ENCODE measurements around the gene IDUA.

Gene IDUA

DNA sequence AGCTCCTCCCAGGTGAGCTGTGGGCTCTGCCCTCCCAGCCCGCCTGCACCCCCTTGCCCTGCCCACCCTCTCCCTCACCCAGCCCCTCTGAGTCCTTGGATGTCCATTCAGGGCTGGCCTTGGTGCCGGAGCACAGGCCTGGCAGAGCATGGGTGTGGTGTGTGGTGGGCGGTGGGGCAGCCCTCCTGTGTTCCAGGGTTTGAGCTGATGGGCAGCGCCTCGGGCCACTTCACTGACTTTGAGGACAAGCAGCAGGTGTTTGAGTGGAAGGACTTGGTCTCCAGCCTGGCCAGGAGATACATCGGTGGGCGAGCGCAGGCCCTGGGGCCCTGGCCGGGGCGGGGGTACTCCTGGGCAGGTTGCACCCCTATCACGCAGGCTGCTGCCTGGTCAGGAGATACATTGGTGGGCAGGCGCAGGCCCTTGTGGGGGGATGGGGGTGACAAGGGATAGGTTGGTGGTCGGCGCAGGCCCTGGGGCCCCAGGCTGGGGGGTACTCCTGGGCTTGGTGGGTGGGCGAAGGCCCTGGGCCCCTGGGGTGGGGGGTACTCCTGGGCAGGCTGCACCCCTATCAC, 13.9 kb downstream of the IDUA start:
- no peak for DNase-seq (ENCODE audit: low read depth in 2 of 2)

DNA sequence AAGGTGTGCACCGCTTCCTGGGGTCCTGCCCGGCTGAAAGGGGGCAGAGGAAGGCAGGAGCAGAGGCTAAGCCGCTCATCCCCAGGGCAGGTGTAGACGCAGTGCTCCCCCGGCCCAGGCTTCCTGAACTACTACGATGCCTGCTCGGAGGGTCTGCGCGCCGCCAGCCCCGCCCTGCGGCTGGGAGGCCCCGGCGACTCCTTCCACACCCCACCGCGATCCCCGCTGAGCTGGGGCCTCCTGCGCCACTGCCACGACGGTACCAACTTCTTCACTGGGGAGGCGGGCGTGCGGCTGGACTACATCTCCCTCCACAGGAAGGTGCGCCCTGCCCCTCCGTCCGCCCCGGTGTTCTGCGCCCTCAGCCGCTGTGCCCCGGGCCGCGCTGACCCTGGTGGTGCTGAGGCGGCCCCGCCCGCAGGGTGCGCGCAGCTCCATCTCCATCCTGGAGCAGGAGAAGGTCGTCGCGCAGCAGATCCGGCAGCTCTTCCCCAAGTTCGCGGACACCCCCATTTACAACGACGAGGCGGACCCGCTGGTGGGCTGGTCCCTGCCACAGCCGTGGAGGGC, 14.8 kb downstream of the IDUA start:
- no peak for DNase-seq (ENCODE audit: low read depth in 2 of 2)

DNA sequence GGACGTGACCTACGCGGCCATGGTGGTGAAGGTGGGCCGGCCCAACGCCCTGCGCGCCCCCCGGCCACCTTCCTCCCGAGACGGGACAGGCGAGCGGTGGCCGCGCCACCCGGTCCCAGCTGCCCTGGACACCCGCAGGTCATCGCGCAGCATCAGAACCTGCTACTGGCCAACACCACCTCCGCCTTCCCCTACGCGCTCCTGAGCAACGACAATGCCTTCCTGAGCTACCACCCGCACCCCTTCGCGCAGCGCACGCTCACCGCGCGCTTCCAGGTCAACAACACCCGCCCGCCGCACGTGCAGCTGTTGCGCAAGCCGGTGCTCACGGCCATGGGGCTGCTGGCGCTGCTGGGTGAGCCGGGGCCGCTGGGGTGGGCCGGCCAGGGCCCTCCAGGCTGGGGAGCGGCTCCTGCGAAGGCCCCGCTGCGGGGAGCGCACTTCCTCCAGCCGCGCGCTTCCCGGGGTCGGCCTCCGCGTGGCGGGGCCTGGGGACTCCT, 15.3 kb downstream of the IDUA start:
- no peak for DNase-seq (ENCODE audit: low read depth in 2 of 2)

DNA sequence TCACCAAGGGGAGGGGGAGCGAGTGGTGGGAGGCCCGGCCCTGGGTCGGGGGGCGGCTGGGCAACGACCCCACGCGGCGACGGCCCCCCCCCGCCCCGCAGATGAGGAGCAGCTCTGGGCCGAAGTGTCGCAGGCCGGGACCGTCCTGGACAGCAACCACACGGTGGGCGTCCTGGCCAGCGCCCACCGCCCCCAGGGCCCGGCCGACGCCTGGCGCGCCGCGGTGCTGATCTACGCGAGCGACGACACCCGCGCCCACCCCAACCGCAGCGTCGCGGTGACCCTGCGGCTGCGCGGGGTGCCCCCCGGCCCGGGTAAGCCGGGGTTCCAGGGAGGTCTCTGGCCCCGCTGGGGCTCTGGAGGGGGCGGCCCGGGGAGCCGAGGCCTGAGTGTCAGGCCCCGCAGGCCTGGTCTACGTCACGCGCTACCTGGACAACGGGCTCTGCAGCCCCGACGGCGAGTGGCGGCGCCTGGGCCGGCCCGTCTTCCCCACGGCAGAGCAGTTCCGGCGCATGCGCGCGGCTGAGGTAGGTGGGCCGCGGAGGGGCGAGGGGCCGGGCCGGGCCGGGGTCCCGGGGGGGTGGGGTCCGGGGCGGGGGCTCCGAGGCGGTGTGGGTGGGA, 15.9 kb downstream of the IDUA start:
- no peak for DNase-seq (ENCODE audit: low read depth in 2 of 2)

DNA sequence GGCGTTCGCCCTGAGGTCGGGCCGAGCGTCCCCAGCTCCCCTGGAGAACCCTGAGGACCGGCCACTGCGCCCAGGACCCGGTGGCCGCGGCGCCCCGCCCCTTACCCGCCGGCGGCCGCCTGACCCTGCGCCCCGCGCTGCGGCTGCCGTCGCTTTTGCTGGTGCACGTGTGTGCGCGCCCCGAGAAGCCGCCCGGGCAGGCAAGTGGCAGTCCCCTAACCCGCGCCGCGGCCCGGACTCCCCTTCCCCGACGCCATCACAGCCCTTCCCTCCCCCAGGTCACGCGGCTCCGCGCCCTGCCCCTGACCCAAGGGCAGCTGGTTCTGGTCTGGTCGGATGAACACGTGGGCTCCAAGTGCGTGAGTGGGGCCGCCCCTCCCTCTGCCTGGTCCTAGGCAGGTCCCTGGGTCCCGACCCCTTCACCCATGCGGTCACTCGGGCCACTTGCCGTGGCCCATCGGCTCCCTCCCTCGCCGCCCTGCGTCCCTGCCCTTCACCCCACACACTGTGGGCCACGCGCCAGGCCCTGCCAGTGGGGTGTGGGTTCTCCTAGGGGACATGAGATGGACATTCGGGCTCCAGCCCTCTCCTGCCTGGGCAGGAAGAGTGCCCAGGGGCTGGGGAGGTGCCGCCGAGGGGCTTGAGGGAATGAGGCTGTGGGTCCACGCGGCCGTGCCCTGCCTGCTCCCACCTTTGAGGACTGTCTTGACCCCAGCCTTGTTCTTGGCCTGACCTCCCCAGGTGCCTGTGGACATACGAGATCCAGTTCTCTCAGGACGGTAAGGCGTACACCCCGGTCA, 16.6 kb downstream of the IDUA start:
- no peak for DNase-seq (ENCODE audit: low read depth in 2 of 2)

DNA sequence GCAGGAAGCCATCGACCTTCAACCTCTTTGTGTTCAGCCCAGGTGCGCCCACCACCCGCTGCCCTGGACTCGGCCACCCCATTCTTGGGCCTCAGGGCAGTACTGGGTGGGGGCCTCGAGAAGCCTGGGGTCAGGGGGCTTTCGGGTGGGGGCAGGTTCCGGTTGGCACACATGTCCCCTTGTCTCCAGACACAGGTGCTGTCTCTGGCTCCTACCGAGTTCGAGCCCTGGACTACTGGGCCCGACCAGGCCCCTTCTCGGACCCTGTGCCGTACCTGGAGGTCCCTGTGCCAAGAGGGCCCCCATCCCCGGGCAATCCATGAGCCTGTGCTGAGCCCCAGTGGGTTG, 17.2 kb downstream of the IDUA start:
- DNase-seq (ENCODE audit: low read depth in 2 of 2): no peak

DNA sequence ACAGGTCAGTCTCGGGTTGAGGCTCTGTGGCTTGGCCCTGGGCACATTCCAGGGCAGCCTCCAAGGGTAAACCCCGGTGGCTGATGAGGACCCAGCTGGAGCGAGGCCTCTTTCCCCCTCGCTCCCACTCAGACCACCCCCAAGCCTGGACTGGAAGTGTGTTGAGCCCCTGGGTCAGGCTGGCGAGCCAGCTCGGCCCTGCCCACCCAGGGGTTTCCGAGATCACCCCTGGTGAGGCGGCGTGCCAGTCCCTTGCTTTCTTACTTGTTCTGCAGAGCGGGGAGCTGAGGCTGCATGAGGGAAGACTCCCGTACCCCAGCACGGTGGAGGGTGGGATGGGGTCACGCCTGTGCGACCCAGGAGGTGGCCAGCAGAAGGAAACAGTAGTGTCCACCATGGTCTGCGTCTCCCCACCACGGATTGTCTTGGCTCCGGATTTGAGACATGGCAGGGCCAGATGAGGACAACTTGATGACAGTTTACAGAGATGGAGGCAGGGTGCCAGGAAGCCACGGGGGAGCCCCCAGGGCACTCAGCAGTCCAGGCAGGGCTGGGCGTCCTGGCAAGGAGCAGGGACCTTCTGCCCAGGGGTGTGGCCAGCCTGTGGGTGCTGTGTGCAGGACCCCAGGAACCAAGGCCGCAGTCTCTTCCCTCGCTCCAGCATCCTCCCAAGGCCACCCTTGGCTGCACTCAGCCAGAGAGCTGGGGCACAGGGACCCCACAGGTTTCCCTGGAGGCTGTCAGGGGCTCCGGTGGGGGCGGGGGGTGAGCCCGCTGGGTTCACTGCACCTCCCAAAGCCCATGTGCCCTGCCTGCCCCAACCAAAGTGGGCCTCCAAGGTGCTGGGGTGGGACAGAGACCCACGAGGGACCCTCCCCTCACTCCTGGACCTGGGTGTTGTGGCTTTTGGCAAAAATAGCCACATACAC, 18.0 kb downstream of the IDUA start:
- no peak for DNase-seq (ENCODE audit: low read depth in 2 of 2)

DNA sequence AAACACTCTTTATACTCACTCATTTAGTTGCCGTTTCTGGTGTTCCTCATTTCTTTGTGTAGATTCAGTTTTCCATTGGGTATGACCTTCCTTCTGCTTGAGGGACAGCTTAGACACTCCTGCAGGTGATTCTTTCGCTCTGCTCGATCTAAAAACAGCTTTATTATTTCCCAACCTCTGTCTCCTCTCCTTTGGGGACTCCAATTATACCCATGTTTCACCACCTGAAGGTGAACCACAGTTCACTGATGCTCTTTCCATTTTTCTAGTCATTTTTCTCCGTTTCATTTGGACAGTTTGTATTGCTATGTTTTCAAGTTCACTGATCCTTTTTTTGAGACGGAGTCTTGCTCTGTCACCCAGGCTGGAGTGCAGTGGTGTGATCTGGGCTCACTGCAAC, 20.0 kb downstream of the IDUA start:
- no peak for DNase-seq (ENCODE audit: low read depth in 2 of 2)

DNA sequence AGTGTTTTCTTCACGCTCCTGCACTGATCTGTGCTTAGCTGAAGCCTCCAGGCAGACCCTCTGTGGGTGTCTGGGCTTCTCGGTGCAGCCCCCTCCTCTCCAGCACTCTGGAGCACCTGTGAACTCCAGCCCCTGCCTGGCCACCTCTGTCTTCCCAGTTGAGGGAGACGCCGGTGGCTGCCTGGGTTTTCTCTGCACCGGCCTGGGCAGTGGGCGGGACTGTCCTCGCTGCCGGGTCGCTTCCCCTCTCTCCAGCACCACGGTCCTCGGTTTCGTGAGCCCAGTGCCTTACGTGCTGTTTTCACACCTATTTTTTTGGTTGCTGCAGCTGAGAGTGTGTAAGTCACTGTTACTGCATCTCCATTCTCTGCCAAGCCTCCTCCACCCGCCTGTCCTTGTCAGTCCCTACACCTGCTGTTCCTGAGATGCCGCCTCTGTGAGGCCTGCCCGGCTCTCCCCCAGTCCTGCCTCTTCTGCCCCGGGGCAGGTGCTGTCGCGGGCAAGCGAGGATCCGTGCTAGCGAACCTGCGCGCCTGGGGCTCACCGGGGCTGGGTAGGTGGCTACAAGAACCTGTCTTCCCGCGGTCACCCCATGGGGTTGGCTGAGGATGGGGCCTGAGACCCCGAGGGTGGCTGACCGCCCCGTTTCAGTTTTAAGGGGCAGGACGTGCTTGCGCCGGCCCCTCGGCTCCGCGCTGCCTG, 22.1 kb downstream of the IDUA start:
- no peak for DNase-seq (ENCODE audit: low read depth in 2 of 2)

DNA sequence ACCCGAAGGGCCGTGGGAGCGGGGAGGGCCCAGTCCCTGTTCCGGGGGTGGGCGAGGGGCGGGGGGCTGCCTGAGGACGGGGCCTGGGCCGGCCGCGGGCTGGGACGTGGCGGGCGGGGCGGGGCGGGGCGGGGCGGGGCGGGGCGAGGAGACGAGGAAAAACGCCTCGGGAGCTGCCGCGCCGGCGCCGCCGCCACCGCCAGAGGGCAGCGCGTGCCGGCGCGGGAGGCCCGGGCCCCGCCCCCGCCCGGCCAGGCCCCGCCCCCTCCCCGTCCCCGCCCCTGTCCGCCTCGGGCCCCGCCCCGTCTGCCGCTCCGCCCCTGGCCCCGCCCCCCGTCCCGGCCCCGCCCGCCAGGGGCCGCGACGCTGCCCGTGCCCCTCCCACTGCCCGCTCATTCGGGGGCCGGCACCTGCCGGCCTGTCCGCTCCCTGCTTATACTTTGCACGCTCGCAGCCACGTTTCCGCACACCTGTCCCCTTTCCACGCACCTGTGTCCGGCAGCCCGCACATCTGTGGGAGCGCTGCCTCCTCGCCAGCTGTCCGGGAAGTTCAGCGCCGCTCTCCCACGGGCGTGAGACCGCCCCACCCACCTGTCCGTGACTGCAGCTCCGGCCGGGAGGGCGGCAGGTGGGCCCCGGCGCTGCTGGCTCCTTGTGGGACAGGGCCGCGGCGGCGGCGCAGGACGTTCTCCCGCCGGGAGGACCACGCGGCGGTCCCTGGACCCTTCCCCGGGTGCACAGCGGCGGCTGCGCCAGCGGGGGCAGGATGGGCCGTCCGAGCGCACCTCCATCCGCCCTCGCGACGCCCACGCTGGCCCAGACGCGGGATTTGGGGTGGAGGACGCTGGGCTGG, 22.9 kb downstream of the IDUA start:
- peak; percentile 54 to 69 for DNase-seq (ENCODE audit: low read depth in 2 of 2)

DNA sequence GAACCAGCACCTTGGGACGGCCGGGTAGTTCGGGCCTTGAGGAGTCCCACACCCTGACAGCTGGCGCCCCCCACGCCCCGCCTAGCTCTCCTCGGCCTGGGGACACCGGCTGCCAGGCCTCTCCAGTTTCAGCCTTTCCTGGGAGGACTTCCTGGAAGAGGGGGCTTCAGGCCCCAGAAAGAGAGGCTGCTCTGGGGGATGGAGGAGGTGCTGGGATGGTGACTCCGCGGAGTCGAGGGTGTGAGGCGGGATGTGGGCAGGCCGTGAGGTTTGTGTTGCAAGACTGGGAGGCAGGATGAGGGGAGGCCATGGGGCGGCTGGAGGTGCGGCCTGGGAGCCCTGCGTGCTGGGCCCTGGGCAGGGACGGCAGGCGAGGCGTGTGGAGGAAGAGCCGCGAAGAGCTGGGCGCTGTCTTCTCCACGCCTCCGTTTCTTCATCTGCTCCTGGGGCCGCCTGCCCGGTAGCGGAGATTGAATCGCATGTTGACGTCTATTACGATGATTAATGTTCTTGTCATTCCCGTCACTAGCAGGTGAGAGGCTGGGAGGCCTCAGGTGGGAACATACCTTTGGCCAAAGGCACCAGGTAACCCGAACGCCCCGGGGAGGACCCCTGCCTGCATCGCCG, 23.7 kb downstream of the IDUA start:
- DNase-seq (ENCODE audit: low read depth in 2 of 2): peak in 1 of 2 donors; percentile 21

DNA sequence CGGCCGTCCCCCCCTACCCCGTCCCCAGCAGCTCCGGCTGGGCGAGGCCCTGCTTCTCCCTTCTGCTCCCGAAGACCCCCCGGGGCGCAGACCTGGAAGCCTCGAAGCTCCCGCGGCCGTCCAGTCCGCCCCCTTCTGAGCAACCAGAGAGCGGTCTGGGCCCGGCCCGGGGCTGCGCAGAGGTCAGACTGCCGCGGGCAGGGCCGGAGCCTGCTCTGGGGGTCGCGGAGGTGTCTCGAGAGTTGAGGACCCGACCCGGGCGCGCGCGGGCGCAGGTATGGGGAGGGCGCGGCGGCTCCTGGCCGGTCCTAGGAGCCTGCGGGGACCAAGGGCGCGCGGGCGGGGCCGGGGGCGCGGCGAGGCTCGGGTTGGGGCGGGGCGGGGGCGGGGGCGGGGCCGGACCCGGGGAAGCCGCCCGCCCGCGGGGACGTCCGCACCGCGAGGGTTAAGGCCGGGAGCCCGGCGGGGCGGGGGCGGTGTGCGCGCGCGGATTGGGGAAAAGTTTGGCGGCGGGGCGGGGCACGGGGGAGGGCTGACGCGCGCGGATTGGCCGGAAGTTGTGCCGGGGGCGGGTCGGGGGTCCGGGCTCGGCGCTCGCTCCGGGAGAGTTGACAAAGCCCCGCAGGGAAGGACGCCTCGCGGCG, 24.3 kb downstream of the IDUA start, which contains the start of gene FGFRL1:
Gene FGFRL1, plus strand, starts transcription at position 605 of the 644 bp plus-strand sequence. CDS start 860 bp downstream, outside the sequence.
- DNase-seq (ENCODE audit: low read depth in 2 of 2): peak; percentile 86 to 88

DNA sequence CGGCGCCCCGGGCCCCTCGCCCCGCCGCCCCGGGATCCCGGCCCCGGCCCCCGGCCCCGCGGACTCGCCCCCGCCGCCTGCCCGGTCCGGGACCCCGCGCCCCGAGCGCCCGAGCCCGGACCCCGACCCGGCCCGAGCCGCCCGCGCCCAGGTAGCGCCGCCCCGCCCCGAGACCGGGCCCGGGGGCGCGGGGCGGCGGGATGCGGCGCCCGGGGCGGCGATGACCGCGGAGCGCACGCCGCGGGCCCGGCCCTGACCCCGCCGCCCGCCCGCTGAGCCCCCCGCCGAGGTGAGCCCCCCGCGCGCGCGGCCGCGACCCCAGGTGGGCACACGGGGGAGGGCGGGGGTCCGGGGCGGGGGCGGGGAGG, 24.8 kb downstream of the IDUA start:
- no peak for DNase-seq (ENCODE audit: low read depth in 2 of 2)

DNA sequence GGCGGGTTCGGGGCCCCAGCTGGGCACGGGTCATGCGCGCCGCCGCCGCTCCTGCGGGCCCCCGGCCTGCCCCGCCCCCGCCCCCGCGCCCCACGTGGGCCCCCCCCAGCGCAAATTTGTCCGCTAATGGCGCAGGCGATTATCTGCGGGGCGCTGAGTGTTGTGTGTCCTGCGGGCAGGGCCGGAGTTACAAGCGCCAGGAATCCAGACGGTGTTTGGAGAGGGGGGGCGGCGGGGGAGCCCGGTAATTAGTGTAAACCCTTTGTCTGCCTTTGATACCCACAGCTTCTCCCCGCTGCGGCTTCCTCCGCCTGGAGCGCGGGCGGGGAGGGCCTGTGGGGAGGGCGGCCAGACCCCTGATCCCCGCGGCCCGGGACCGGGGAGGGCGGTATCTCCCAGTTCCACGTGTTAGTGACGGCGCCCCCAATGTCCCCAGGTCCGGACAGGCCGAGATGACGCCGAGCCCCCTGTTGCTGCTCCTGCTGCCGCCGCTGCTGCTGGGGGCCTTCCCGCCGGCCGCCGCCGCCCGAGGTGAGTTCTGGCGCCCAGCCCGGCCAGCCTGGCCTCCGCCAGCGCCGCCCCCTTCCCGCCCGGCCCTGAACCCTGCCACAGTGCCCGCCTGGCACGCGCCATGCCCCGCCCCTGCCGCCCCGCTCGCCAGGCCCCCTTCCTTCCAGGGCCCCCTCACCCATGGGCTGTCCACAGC, 25.3 kb downstream of the IDUA start:
- DNase-seq (ENCODE audit: low read depth in 2 of 2): peak in 1 of 2 donors; percentile 23

DNA sequence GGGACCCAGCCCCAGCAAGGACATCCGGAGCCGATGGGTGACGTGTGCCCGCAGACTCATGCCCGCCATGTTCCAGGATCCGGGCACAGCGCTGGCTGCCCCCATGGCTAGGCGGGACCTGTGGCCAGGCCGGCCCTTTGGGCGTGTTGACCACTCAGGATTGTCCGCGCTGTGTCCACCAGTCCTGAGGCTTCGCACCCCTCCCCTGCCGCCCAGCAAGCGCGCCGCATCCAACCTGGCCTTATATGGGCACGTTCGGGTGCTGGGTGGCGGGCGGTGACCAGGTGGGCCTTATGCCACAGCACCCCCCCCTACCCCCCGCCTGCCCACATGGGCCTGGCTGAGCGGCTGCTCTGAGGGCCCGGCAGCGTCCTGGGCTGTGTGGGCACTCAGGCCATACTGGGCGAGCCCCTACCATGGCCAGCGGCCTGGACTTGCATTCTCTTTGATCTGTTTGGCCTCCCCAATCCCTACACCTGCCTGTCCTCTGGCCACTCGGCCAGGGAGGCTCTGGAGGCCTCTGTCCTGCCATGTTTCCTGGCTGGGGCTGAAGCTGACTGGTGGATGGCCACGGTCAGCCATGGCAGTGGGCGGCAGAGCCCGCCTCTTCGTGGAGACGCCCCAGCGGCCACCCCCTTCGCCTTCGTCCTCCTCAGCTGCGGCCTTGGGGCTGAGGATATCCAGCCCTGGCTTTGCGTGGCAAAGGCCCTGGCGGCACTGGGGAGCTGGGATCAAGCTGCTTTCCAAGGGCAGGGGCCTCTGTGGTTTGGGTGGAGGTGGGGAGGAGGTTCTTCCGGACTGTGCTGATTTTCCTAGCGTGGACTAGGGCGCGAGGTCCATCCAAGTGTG, 26.6 kb downstream of the IDUA start:
- DNase-seq (ENCODE audit: low read depth in 2 of 2): no peak

DNA sequence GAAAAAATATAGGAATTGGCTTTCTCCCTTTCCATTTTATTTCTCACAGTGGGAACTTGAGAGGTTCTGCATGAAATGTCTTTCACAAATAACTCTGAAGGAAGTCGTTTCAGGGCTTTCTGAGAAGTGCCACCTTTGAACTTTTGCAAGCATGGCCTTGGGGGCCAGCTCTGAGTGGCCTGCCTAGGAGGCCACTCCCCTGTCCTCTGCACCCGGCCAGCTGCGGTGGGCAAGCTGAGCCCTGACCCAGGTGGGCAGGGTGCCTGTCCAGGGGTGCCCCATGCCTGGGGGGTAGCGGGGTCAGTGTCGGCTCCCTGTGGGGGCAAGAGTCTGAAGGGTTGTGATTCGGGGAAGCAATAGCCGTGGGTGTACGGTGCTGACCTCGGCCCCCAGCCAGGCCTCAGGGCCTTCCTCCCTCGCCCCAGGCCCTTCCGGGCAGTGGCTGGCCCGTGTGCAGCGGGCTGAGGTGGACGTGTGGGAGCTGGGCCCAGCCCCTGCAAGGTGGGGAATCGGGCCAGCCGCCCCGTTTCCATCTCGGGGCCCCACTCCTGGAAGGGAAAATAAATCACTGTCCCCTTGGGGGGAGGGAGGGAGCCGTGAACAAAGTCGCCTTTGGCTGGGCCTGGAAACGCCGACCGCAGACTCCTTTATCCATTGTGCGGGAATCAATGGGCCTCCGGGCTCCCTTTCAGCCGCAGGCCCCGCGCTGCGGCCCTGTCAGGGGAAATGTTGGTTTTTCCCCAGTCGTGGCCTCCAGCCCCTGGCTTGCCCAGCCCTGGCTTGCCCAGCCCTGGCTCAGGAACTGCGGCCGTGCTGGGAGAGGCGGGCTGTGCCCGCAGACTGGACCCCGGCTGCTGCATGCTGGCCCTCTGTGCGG, 27.7 kb downstream of the IDUA start:
- DNase-seq (ENCODE audit: low read depth in 2 of 2): no peak
